PC-3 (cell line): Measurements from ENCODE around the gene MTF2. TPM values are rescaled to one million over a fixed set of nuclear protein-coding genes. Genes with fewer than 3 reads are reported as not detected.

Source experiments
- ATAC-seq: fragments of 200-7000 bp; cut with Tn5 transposase; 2 replicates; pipeline ENCODE4 v1.9.1; 2020; ENCODE audit warnings: mild to moderate bottlenecking, moderate library complexity
- BruUV-seq: library from RNA; stranded (reverse); fragments of 400-500 nt; replicated peaks from 2 replicates; lab custom pipeline; 2021; lab: Mats Ljungman, UMichigan
- CTCF ChIA-PET: fragments of 300-600 bp; sonication (Branson Sonifier 250); formaldehyde crosslinking; loops from one replicate; lab custom pipeline; 2022; ENCODE audit warnings: antibody characterized with exemption; lab: Charles Lee
- POLR2A ChIA-PET: fragments of 300-600 bp; sonication (Branson Sonifier 250); formaldehyde crosslinking; loops from one replicate; lab custom pipeline; 2022; ENCODE audit warnings: antibody characterized with exemption; ENCODE audit not compliant: unreplicated experiment; lab: Charles Lee
- DNase-seq: peaks from one replicate; pipeline ENCODE4 v3.0.0-alpha.2; 2015
- H2AFZ ChIP-seq: fragments of 300-600 bp; sonication (generic); 2 replicates; pipeline ENCODE4 v1.6.0; 2016; ENCODE audit warnings: antibody characterized with exemption, low read length
- H3F3A ChIP-seq: fragments of 300-600 bp; sonication (generic); one replicate; pipeline ENCODE4 v1.6.0; 2017; ENCODE audit warnings: antibody characterized with exemption, low read length, control low read depth, mild to moderate bottlenecking; ENCODE audit not compliant: unreplicated experiment
- H3K27ac ChIP-seq: fragments of 300-600 bp; sonication (generic); 2 replicates; pipeline ENCODE4 v1.5.1; 2016; ENCODE audit warnings: mild to moderate bottlenecking, low read length
- H3K27me3 ChIP-seq: fragments of 300-600 bp; sonication (generic); 2 replicates; pipeline ENCODE4 v1.6.1; 2016; ENCODE audit warnings: low read length, mixed read lengths
- H3K36me3 ChIP-seq: fragments of 300-600 bp; sonication (generic); 2 replicates; pipeline ENCODE4 v1.6.1; 2016; ENCODE audit warnings: low read depth, mixed run types, low read length, mixed read lengths
- H3K4me1 ChIP-seq: fragments of 300-600 bp; sonication (generic); 2 replicates; pipeline ENCODE4 v1.5.1; 2016; ENCODE audit warnings: low read length; ENCODE audit not compliant: insufficient read depth
- H3K4me2 ChIP-seq: fragments of 300-600 bp; sonication (generic); 2 replicates; pipeline ENCODE4 v1.6.0; 2016; ENCODE audit warnings: low read length
- H3K4me3 ChIP-seq: fragments of 300-600 bp; sonication (generic); 2 replicates; pipeline ENCODE4 v1.5.1; 2016; ENCODE audit warnings: mild to moderate bottlenecking, low read length, mixed read lengths
- H3K79me2 ChIP-seq: fragments of 300-600 bp; sonication (generic); 2 replicates; pipeline ENCODE4 v1.6.1; 2017; ENCODE audit warnings: low read length, mixed read lengths
- H3K9ac ChIP-seq: fragments of 300-600 bp; sonication (generic); 2 replicates; pipeline ENCODE4 v1.6.0; 2016; ENCODE audit warnings: mild to moderate bottlenecking, low read length
- H3K9me2 ChIP-seq: fragments of 300-600 bp; sonication (generic); replicated peaks from 2 replicates; pipeline ENCODE4 v1.6.1; 2016; ENCODE audit warnings: mixed run types, low read length, mixed read lengths
- H3K9me3 ChIP-seq: fragments of 300-600 bp; sonication (generic); 2 replicates; pipeline ENCODE4 v1.6.1; 2016; ENCODE audit warnings: low read length, mixed read lengths
- H4K20me1 ChIP-seq: fragments of 300-600 bp; sonication (generic); 2 replicates; pipeline ENCODE4 v1.6.1; 2016; ENCODE audit warnings: low read length, mixed read lengths
- CTCF ChIP-seq: fragments of 300-600 bp; sonication (generic); conservative IDR thresholded peaks from 2 replicates; pipeline ENCODE4 v1.5.1; 2017; ENCODE audit warnings: antibody characterized with exemption, low read depth, mild to moderate bottlenecking, low read length
- EZH2 ChIP-seq: fragments of 300-600 bp; sonication (generic); IDR thresholded peaks from one replicate; pipeline ENCODE4 v1.6.1; 2017; ENCODE audit warnings: antibody characterized with exemption, mild to moderate bottlenecking, low read length; ENCODE audit not compliant: unreplicated experiment
- EZH2phosphoT487 ChIP-seq: fragments of 300-600 bp; sonication (generic); IDR thresholded peaks from 2 replicates; pipeline ENCODE4 v1.6.1; 2018; ENCODE audit warnings: mild to moderate bottlenecking, antibody characterized with exemption, low read length, borderline replicate concordance
- intact Hi-C: fragments of 100-400 bp; cut with micrococcal nuclease; formaldehyde crosslinking; loops from 2 replicates; pipeline ENCODE4 v1.9.0; 2023
- total RNA-seq: library from RNA; depleted of rRNA; stranded (reverse); fragments of >200 nt; gene quantifications from 2 replicates; pipeline ENCODE4 v1.2.3, GENCODE V29; 2014

The MTF2 gene
- total RNA-seq, 1 experiment from 2014 or later: 25.3 TPM

- Histone ChIP-seq H3K79me2 (no peaks in the 10 kb centered on the region), H4K20me1 (no peaks in the 10 kb centered on the region), H3K4me1 (peaks cover 8% of the 10 kb centered on the region; the same call in 1 of the 2 replicates), H2AFZ (no peak overlapping the region), H3K27me3 (no peaks in the 10 kb centered on the region), H3K9me2 (no peaks in the 10 kb centered on the region), H3K4me2 (no peak overlapping the region), H3K4me3 (no peak overlapping the region), H3K9me3 (no peaks in the 10 kb centered on the region), H3K9ac (no peak overlapping the region), H3F3A (no peaks in the 10 kb centered on the region), H3K36me3 (peaks cover 47% of the 10 kb centered on the region), H3K27ac (peak overlapping the region; percentile 36)
- intact Hi-C loops: loop anchor here (5.0 kb wide), 1 partner anchor 55 kb away; no protein-coding TSS in a partner anchor
- DNase-seq (peak; percentile 15), ATAC-seq (peak; percentile 97)
- ChIA-PET CTCF (no interaction called here), POLR2A (no interaction called here)
- TF ChIP-seq EZH2: no peak
- no peak for TF ChIP-seq EZH2phosphoT487
- TF ChIP-seq CTCF: no peak
- no TSS peak for BruUV-seq
These were observed 58.7 kb downstream of the MTF2 start for GRCh38 chr1:93137604-93138292.

- H3K79me2 ChIP-seq: no peaks in the 10 kb centered on the region
- no peak overlapping the region for H3K4me2 ChIP-seq
- H4K20me1 ChIP-seq: no peaks in the 10 kb centered on the region
- H3K36me3 ChIP-seq: peaks cover 31% of the 10 kb centered on the region
- TF ChIP-seq EZH2: no peak
- no peak for TF ChIP-seq EZH2phosphoT487
- TF ChIP-seq CTCF: no peak
- H3F3A ChIP-seq: no peaks in the 10 kb centered on the region
- intact Hi-C loops: no loop called here
- no peaks in the 10 kb centered on the region for H3K9me2 ChIP-seq
- POLR2A ChIA-PET: no interaction called here
- CTCF ChIA-PET: no interaction called here
- H3K9me3 ChIP-seq: no peaks in the 10 kb centered on the region
- H3K27ac ChIP-seq: no peak overlapping the region
- DNase-seq: no peak
- ATAC-seq: no peak
- BruUV-seq: no TSS peak
- H3K9ac ChIP-seq: no peak overlapping the region
- H3K27me3 ChIP-seq: no peaks in the 10 kb centered on the region
- no peak overlapping the region for H2AFZ ChIP-seq
- H3K4me1 ChIP-seq: peaks cover 8% of the 10 kb centered on the region; the same call in 1 of the 2 replicates
- no peak overlapping the region for H3K4me3 ChIP-seq
These were observed 61.0 kb downstream of the MTF2 start for GRCh38 chr1:93140106-93140505.

- Histone ChIP-seq H3K27ac (no peak overlapping the region), H4K20me1 (no peaks in the 10 kb centered on the region), H3K9me3 (no peaks in the 10 kb centered on the region), H3K4me2 (no peak overlapping the region), H3K4me1 (peaks cover 7% of the 10 kb centered on the region; the same call in 1 of the 2 replicates), H2AFZ (no peak overlapping the region), H3K4me3 (no peak overlapping the region), H3K9me2 (no peaks in the 10 kb centered on the region), H3K27me3 (no peaks in the 10 kb centered on the region), H3K9ac (no peak overlapping the region), H3F3A (no peaks in the 10 kb centered on the region), H3K79me2 (no peaks in the 10 kb centered on the region), H3K36me3 (peaks cover 19% of the 10 kb centered on the region)
- ChIA-PET CTCF (no interaction called here), POLR2A (interaction anchor here (0.6 kb wide), 1 partner anchor 26 kb away, joined by 3 read pairs; no protein-coding TSS in a partner anchor)
- no TSS peak for BruUV-seq
- intact Hi-C loops: no loop called here
- TF ChIP-seq EZH2phosphoT487: no peak
- TF ChIP-seq CTCF: no peak
- no peak for TF ChIP-seq EZH2
- DNase-seq (no peak), ATAC-seq (no peak)
These were observed 63.1 kb downstream of the MTF2 start for GRCh38 chr1:93142161-93142560.
